Astrocyte (in vitro differentiated cells and primary cell): ENCODE measurements around the gene ARHGAP26. TPM values are rescaled to one million over a fixed set of nuclear protein-coding genes. Genes with fewer than 3 reads are reported as not detected.

ENCODE experiments used
- DNase-seq: peaks from one replicate; pipeline ENCODE4 v3.0.0-alpha.2; 2010; ENCODE audit warnings: low read depth
- FAIRE-seq: peaks from 2 replicates; lab custom pipeline; 2011; peaks lifted over from hg19 to GRCh38; lab: Jason Lieb, UNC
- H2AFZ ChIP-seq: 2 replicates; pipeline ENCODE4 v1.6.0; 2012; ENCODE audit warnings: low read depth, low read length, inconsistent platforms
- H3K27ac ChIP-seq: 2 replicates; pipeline ENCODE4 v1.5.1; 2011; ENCODE audit warnings: low read depth, low read length, inconsistent platforms
- H3K27me3 ChIP-seq: 2 replicates; pipeline ENCODE4 v1.6.0; 2011; ENCODE audit warnings: low read length, inconsistent platforms; ENCODE audit not compliant: insufficient read depth
- H3K36me3 ChIP-seq: 2 replicates; pipeline ENCODE4 v1.5.1; 2011; ENCODE audit warnings: low read length, inconsistent platforms; ENCODE audit not compliant: insufficient read depth
- H3K4me1 ChIP-seq: 2 replicates; pipeline ENCODE4 v1.5.1; 2011; ENCODE audit warnings: low read length, inconsistent platforms; ENCODE audit not compliant: insufficient read depth
- H3K4me2 ChIP-seq: 2 replicates; pipeline ENCODE4 v1.6.0; 2012; ENCODE audit warnings: low read length, inconsistent platforms
- H3K4me3 ChIP-seq: 2 replicates; pipeline ENCODE4 v1.5.1; 2011; ENCODE audit warnings: low read depth, mild to moderate bottlenecking, low read length, inconsistent platforms; ENCODE audit not compliant: insufficient read depth
- H3K79me2 ChIP-seq: 2 replicates; pipeline ENCODE4 v1.6.0; 2012; ENCODE audit warnings: mild to moderate bottlenecking, low read length, inconsistent platforms; ENCODE audit not compliant: insufficient read depth
- H3K9ac ChIP-seq: 2 replicates; pipeline ENCODE4 v1.6.0; 2012; ENCODE audit warnings: mild to moderate bottlenecking, low read length, inconsistent platforms
- H3K9me3 ChIP-seq: 2 replicates; pipeline ENCODE4 v1.5.1; 2012; ENCODE audit warnings: low read depth, mild to moderate bottlenecking, low read length, inconsistent platforms; ENCODE audit not compliant: insufficient read depth
- H4K20me1 ChIP-seq: 2 replicates; pipeline ENCODE4 v1.6.0; 2012; ENCODE audit warnings: low read length, inconsistent platforms; ENCODE audit not compliant: insufficient read depth
- H3K27ac Mint-ChIP-seq: one replicate; pipeline ENCODE4 v1.8.0; 2021; ENCODE audit warnings: mild to moderate bottlenecking, mixed read lengths; ENCODE audit not compliant: unreplicated experiment
- H3K27me3 Mint-ChIP-seq: one replicate; pipeline ENCODE4 v1.8.0; 2021; ENCODE audit warnings: low read depth, mixed read lengths; ENCODE audit not compliant: unreplicated experiment
- H3K36me3 Mint-ChIP-seq: one replicate; pipeline ENCODE4 v1.8.0; 2021; ENCODE audit warnings: low read depth, mixed read lengths; ENCODE audit not compliant: unreplicated experiment
- H3K4me1 Mint-ChIP-seq: one replicate; pipeline ENCODE4 v1.8.0; 2021; ENCODE audit warnings: low read depth, mixed read lengths; ENCODE audit not compliant: unreplicated experiment
- H3K4me3 Mint-ChIP-seq: one replicate; pipeline ENCODE4 v1.8.0; 2021; ENCODE audit warnings: mild to moderate bottlenecking, moderate library complexity, mixed read lengths; ENCODE audit not compliant: unreplicated experiment
- H3K9me3 Mint-ChIP-seq: one replicate; pipeline ENCODE4 v1.8.0; 2021; ENCODE audit warnings: mild to moderate bottlenecking, mixed read lengths; ENCODE audit not compliant: unreplicated experiment
- EZH2 ChIP-seq: IDR thresholded peaks from 2 replicates; pipeline ENCODE4 v1.6.1; 2012; ENCODE audit warnings: mild to moderate bottlenecking, low read length, inconsistent platforms; ENCODE audit not compliant: insufficient read depth
- total RNA-seq: library from RNA; stranded (reverse); gene quantifications from 2 replicates; pipeline ENCODE4 v1.2.1, GENCODE V29; 2021
- TF ChIP-seq, protein P1 (sequence below): IDR thresholded peaks from 2 replicates; pipeline ENCODE4 v1.5.1; 2011; ENCODE audit warnings: low read depth, mild to moderate bottlenecking, inconsistent platforms, low read length, moderate library complexity; ENCODE audit not compliant: insufficient read depth

Gene ARHGAP26
- total RNA-seq, 1 donor from 2014 or later = 5.6 TPM

DNA sequence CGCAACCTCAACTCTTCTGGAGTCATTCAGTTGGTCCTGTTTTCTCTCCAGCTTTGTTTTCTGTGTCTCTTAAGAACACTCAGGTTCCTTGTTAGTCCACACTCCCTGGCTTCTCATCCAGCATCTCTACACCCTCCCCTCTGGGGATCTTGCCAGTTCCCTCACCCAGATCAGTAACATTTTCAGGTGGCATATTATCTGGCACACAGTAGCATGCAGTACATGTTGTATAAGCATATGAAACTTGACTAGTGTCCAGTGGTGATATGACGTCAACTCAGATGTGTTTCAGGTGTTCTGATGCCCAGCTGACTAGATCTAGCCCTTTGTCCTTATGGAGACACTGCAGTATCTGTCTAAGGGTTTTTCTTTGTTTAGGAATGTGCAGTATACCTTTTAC lies 184.3 kb downstream of the ARHGAP26 start:
- H3K36me3 ChIP-seq = no peaks in the 10 kb centered on the region
- FAIRE-seq (peak; percentile 59), DNase-seq (no peak)
- no peak overlapping the region for H2AFZ ChIP-seq
- H4K20me1 ChIP-seq = no peaks in the 10 kb centered on the region
- no peaks in the 10 kb centered on the region for H3K79me2 ChIP-seq
- H3K4me2 ChIP-seq = no peak overlapping the region
- Mint-ChIP-seq H3K36me3 (no peaks in the 10 kb centered on the region), H3K4me3 (no peak overlapping the region), H3K4me1 (peaks cover 12% of the 10 kb centered on the region), H3K27ac (no peak overlapping the region), H3K27me3 (no peaks in the 10 kb centered on the region), H3K9me3 (peaks cover 4% of the 10 kb centered on the region)
- no peak overlapping the region for H3K27ac ChIP-seq
- no peaks in the 10 kb centered on the region for H3K27me3 ChIP-seq
- no peak overlapping the region for H3K9ac ChIP-seq
- no peak overlapping the region for H3K4me3 ChIP-seq
- no peaks in the 10 kb centered on the region for H3K9me3 ChIP-seq
- H3K4me1 ChIP-seq = no peaks in the 10 kb centered on the region
- TF ChIP-seq EZH2 = no peak
- TF ChIP-seq, protein P1, sequence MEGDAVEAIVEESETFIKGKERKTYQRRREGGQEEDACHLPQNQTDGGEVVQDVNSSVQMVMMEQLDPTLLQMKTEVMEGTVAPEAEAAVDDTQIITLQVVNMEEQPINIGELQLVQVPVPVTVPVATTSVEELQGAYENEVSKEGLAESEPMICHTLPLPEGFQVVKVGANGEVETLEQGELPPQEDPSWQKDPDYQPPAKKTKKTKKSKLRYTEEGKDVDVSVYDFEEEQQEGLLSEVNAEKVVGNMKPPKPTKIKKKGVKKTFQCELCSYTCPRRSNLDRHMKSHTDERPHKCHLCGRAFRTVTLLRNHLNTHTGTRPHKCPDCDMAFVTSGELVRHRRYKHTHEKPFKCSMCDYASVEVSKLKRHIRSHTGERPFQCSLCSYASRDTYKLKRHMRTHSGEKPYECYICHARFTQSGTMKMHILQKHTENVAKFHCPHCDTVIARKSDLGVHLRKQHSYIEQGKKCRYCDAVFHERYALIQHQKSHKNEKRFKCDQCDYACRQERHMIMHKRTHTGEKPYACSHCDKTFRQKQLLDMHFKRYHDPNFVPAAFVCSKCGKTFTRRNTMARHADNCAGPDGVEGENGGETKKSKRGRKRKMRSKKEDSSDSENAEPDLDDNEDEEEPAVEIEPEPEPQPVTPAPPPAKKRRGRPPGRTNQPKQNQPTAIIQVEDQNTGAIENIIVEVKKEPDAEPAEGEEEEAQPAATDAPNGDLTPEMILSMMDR = no peak

DNA sequence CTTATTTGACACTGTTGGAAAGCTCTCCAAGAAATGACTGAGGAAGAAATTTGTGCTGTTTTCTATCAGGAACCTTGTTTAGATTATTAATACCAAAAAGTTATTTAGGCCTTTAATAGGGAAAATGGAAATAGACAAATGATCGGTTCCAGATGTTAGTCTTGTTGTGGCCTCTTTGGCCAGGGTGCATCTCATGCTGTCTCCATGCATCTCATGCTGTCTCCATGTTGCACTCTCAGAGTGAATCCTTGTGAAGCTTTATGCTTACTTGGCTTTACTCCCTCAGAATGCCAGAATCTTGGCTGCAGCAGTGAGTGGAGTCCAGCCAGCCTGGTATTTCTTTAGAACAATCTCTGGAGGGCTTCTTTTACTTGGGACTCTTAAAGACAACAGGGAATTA lies 185.5 kb downstream of the ARHGAP26 start:
- Mint-ChIP-seq H3K27ac (no peak overlapping the region), H3K4me3 (no peak overlapping the region), H3K4me1 (peaks cover 22% of the 10 kb centered on the region), H3K36me3 (no peaks in the 10 kb centered on the region), H3K27me3 (no peaks in the 10 kb centered on the region), H3K9me3 (peaks cover 4% of the 10 kb centered on the region)
- no peaks in the 10 kb centered on the region for H3K36me3 ChIP-seq
- TF ChIP-seq, protein P1 = no peak
- TF ChIP-seq EZH2 = no peak
- H3K4me3 ChIP-seq = no peak overlapping the region
- no peak overlapping the region for H3K4me2 ChIP-seq
- H3K9me3 ChIP-seq = no peaks in the 10 kb centered on the region
- H4K20me1 ChIP-seq = no peaks in the 10 kb centered on the region
- peaks cover 8% of the 10 kb centered on the region for H3K4me1 ChIP-seq
- no peak for DNase-seq
- no peak overlapping the region for H3K27ac ChIP-seq
- FAIRE-seq = no peak
- H2AFZ ChIP-seq = no peak overlapping the region
- no peak overlapping the region for H3K9ac ChIP-seq
- H3K79me2 ChIP-seq = no peaks in the 10 kb centered on the region
- no peaks in the 10 kb centered on the region for H3K27me3 ChIP-seq

DNA sequence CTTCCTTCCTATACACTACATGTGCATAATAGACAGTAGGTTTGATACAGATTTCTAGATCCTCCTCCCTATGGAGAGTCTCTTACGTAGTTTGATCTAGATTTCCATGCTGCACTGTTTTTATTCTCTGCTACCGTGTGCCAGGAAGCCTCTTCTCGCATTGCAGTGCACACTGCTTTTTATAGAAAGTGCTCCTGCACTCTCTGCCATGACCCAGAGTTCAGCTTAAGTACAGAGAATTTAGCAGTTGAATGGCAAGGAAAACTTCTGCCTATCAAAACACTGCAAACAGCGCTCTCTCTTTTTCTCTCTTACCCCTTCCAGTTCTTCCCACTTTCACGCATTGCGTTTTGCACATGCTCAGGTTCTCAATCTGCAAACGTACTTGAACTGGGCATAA lies 187.4 kb downstream of the ARHGAP26 start:
- H3K4me1 ChIP-seq = peaks cover 10% of the 10 kb centered on the region
- no peaks in the 10 kb centered on the region for H3K36me3 ChIP-seq
- Mint-ChIP-seq H3K4me3 (no peak overlapping the region), H3K36me3 (no peaks in the 10 kb centered on the region), H3K9me3 (no peaks in the 10 kb centered on the region), H3K4me1 (peaks cover 26% of the 10 kb centered on the region), H3K27me3 (no peaks in the 10 kb centered on the region), H3K27ac (no peak overlapping the region)
- H2AFZ ChIP-seq = no peak overlapping the region
- H3K4me3 ChIP-seq = no peak overlapping the region
- no peak for DNase-seq
- TF ChIP-seq, protein P1 = no peak
- no peak for TF ChIP-seq EZH2
- H3K27me3 ChIP-seq = no peaks in the 10 kb centered on the region
- no peaks in the 10 kb centered on the region for H3K9me3 ChIP-seq
- H4K20me1 ChIP-seq = no peaks in the 10 kb centered on the region
- no peak for FAIRE-seq
- H3K4me2 ChIP-seq = no peak overlapping the region
- no peaks in the 10 kb centered on the region for H3K79me2 ChIP-seq
- H3K27ac ChIP-seq = no peak overlapping the region
- H3K9ac ChIP-seq = no peak overlapping the region
